ACC112 (cell line): Measurements from ENCODE around the gene LRRC72.

ENCODE experiments used
- H2AFZ ChIP-seq: fragments of 200-600 bp; sonication (generic); one replicate; pipeline ENCODE4 v1.6.0; 2017; ENCODE audit warnings: antibody characterized with exemption, low read length; ENCODE audit not compliant: unreplicated experiment
- H3K27ac ChIP-seq: fragments of 200-600 bp; sonication (generic); 2 replicates; pipeline ENCODE4 v1.5.1; 2014; ENCODE audit warnings: low read depth, mild to moderate bottlenecking, antibody characterized with exemption, low read length, moderate library complexity
- H3K27me3 ChIP-seq: fragments of 200-600 bp; sonication (generic); 2 replicates; pipeline ENCODE4 v1.6.1; 2014; ENCODE audit warnings: mild to moderate bottlenecking, antibody characterized with exemption, low read length, moderate library complexity, mixed read lengths; ENCODE audit not compliant: insufficient read depth
- H3K36me3 ChIP-seq: fragments of 200-600 bp; sonication (generic); 2 replicates; pipeline ENCODE4 v1.6.1; 2016; ENCODE audit warnings: mild to moderate bottlenecking, antibody characterized with exemption, low read length, moderate library complexity, mixed read lengths; ENCODE audit not compliant: insufficient read depth
- H3K4me1 ChIP-seq: fragments of 200-600 bp; sonication (generic); one replicate; pipeline ENCODE4 v1.6.1; 2016; ENCODE audit warnings: low read length, mixed read lengths; ENCODE audit not compliant: insufficient read depth, unreplicated experiment, control insufficient read depth
- H3K4me3 ChIP-seq: fragments of 200-600 bp; sonication (generic); 2 replicates; pipeline ENCODE4 v1.5.1; 2014; ENCODE audit warnings: mild to moderate bottlenecking, low read depth, low read length
- H3K79me2 ChIP-seq: fragments of 200-600 bp; sonication (generic); one replicate; pipeline ENCODE4 v1.6.0; 2016; ENCODE audit warnings: low read length; ENCODE audit not compliant: control insufficient read depth, unreplicated experiment, insufficient read depth

LRRC72 gene

DNA sequence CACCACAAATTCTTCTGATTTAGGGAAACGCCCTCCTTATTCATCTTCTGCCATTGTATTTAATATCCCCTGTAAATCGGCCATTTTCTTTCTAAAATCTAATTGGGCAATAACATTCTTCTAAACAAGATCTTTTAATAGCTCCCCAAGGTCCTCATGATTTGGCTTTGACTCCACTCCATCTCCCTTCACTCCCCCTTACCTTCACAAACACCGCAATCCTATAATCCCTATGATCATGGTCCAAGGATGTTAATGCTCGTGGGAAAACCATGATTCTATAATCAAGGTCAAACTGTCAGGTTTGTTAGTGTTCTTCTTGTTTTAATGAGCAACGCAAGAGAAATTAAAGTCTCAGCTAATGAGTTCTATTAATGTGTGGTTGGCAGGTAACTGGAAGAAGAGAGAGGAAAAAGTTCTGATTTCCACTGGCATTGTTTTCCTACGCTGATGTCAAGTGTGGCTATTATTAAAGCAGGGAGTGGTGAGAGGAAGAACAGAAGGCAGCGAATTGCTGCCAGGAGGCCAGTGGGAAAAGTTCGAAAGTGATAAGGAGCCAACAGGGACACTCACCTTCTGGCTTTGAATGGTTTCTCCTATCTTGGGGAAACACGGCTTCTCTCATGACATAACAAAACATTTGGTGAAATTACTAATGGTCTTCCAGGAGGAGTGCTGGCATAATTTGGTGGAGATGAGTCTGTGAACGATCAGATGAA is 28.1 kb downstream of the LRRC72 start:
- Histone ChIP-seq H3K27ac (no peak overlapping the region), H2AFZ (no peak overlapping the region), H3K79me2 (no peaks in the 10 kb centered on the region), H3K4me3 (no peak overlapping the region), H3K27me3 (no peaks in the 10 kb centered on the region), H3K4me1 (no peaks in the 10 kb centered on the region), H3K36me3 (no peaks in the 10 kb centered on the region)

DNA sequence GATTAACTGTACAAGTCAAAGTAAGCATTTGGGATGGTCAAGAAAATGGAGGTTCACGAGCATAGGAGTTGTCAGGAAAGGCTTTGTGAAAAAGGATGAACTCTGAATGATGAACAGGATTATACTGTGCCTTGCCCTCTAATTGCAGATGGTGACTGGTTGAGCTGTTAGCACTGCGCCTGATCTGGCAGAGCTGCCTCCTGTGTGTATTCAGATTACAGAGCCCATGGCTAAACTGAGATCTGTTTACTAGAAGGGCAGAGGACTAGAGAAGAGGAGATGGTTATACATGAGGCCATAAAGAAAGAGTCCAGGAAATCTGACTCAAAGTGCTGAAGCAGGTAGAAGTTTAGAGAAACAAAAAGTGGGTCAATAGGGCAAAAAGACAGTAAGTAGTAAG is 29.7 kb downstream of the LRRC72 start:
- Histone ChIP-seq H3K4me3 (no peak overlapping the region), H3K79me2 (no peaks in the 10 kb centered on the region), H2AFZ (no peak overlapping the region), H3K36me3 (no peaks in the 10 kb centered on the region), H3K27me3 (no peaks in the 10 kb centered on the region), H3K27ac (no peak overlapping the region), H3K4me1 (no peaks in the 10 kb centered on the region)

DNA sequence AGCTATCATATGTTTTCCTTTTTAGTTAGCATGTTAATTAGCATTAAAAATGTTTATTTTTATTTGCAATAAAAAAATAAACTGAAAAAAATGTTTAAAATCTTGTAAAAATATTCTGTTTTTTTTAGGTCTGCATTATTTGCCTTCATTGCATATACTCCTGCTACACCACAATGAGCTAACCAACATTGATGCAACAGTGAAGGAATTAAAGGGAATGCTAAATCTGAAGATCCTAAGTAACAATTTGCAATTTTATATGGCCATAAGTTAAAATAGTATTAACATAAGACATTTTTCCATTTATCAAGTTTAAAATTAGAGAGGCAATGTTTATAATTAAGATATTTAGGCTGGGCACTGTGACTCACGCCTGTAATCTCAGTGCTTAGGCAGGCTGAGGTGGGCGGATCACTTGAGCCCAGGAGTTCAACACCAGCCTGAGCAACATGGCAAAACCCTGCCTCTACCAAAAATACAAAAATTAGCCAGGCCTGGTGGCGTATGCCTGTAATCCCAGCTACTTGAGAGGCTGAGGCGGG is 32.2 kb downstream of the LRRC72 start:
- H3K27me3 ChIP-seq: no peaks in the 10 kb centered on the region
- no peaks in the 10 kb centered on the region for H3K79me2 ChIP-seq
- no peak overlapping the region for H3K27ac ChIP-seq
- H2AFZ ChIP-seq: no peak overlapping the region
- peaks cover 3% of the 10 kb centered on the region for H3K4me1 ChIP-seq
- H3K4me3 ChIP-seq: no peak overlapping the region
- H3K36me3 ChIP-seq: no peaks in the 10 kb centered on the region

DNA sequence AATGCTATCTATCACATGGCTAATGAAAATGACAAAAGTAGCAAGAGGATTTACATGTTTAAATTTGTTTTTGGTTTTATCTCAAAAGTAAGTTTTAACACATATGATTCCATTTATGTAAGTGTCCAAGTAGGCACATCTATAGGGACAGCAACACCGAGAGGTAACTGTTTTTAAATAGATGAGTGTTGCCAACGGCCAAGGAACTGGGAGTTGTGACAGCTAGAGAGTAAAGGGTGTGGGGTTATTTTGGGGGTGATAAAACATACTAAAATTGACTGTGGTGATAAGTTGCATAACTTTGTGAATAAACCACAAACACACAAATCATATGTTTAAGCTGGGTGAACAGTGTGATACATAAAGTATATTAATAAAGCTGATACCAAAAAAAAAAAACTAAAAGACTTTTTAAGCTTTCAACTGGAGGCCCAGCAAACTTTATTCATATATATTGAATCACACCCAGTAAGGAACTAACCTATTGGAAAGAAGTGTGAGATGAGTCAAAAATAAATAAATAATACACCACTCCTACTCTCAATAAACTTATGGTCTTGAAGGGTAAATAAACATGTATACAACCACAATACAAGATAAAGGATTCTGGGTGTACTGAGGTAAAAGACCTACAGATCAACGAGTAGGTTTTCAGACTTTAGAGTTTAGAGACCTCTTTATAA is 33.0 kb downstream of the LRRC72 start:
- Histone ChIP-seq H3K36me3 (no peaks in the 10 kb centered on the region), H2AFZ (no peak overlapping the region), H3K4me3 (no peak overlapping the region), H3K4me1 (peaks cover 6% of the 10 kb centered on the region), H3K79me2 (no peaks in the 10 kb centered on the region), H3K27me3 (no peaks in the 10 kb centered on the region), H3K27ac (no peak overlapping the region)

DNA sequence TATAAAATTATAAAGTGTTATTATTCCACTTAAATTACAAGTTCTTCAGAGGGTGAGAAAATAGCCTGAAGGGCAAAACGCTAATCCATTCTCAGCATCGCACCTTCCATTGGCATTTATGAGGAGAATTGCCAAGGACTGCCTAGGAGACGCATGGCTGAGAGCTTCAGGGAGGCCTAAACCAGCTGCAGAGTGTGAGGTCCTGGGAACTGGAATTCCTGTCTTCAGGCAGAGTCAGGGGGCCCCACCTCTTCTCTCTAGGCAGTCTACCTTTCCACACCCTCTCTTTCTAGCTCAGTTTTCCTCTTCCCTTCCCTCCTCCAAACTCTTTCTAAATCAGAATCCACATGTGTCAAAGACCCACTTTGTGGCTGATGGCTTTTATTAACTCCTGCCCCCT is 35.3 kb downstream of the LRRC72 start:
- Histone ChIP-seq H3K79me2 (no peaks in the 10 kb centered on the region), H3K27ac (no peak overlapping the region), H3K27me3 (no peaks in the 10 kb centered on the region), H3K36me3 (no peaks in the 10 kb centered on the region), H3K4me3 (no peak overlapping the region), H3K4me1 (peaks cover 6% of the 10 kb centered on the region), H2AFZ (no peak overlapping the region)

DNA sequence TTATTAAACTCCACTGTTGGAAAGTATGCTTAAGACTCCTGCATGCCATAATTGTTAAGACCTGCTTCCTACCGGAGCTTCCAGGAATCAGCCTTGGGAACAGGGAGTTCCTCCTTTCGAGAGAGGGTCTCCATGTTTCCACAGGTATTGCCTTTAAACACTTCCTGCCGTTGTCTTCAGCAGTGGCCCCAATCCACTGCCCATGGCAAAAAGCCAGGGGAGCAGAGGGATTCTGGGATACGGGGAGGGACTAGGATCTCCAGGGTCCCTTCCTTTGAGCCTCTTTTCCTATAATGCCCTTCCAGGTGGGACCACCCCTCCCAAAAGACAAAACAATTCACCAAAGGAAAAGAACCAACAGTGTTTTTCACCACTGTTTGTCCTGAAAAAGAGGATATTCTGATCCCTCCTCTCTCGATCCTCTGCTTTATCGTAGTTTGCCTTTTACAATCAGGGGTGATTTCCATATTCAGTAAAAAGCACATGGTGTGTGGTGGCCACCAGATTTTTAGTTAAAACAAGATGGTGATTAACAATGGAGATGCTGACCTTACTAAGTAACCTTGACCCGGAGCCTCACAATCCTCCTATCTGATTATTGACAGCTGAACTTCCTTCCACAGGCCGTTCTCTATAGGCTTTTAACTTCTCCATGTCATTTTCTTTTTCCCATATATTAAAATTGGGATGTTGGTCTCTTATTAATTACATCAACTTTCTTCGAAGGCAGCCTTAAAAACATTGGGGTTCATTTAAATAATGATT is 36.0 kb downstream of the LRRC72 start:
- H2AFZ ChIP-seq: peak overlapping the region; percentile 16
- no peak overlapping the region for H3K4me3 ChIP-seq
- H3K79me2 ChIP-seq: no peaks in the 10 kb centered on the region
- H3K36me3 ChIP-seq: no peaks in the 10 kb centered on the region
- H3K4me1 ChIP-seq: peaks cover 6% of the 10 kb centered on the region
- no peak overlapping the region for H3K27ac ChIP-seq
- no peaks in the 10 kb centered on the region for H3K27me3 ChIP-seq

DNA sequence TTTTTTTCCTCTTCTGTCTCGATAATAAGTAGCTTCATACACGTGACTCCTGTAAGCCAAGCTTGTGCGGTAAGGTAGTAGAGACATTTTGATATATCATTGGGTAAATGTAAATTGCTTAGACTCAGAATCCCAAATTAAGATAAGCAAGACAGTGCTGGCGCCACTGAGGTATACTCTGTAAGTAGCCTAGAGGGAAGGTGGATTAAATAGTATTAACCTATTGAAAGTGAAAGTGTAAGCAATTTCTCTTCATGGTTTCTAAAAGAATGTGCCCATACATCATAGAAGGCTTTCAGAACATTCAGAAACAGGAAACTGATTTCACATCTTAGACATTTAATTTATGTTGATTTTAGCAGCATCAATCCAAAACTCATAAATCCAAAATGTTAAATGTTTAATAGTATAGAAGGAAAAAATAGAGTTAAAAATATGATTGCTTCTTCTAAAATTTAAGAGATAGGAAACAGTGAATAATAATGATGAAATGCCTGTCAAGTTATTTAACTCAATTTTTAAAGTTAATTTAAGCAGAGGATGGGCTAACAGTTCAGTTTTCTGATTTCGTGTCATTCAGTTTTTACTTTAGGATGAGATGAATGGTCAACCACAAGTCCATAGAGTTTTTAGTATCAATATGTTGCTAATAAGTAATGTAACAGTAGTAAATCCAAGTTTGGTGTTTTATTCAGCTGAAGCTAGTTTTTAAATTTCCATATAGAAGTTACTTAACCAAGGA is 36.8 kb downstream of the LRRC72 start:
- Histone ChIP-seq H3K27me3 (no peaks in the 10 kb centered on the region), H3K4me3 (peak overlapping the region; percentile 29; the same call in 1 of the 2 replicates), H2AFZ (peak overlapping the region; percentile 16), H3K36me3 (no peaks in the 10 kb centered on the region), H3K27ac (no peak overlapping the region), H3K79me2 (no peaks in the 10 kb centered on the region), H3K4me1 (peaks cover 6% of the 10 kb centered on the region)

DNA sequence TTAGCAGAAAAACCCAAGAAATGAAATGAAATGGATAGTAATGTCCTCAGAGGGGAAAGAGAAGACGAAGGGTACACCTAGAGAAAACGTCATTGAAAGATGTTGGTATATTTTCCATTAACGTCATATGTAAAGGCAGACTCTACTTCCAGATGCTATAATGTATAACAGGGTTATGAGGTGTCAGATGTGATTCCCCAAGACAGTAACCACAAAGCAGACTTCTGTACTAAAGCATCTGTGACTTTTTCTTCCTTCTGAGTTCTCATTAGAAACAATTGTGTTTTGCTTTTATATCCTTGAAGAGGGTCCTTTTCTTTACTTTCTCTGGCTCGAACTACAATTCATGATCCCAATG is 37.4 kb downstream of the LRRC72 start:
- Histone ChIP-seq H3K27me3 (no peaks in the 10 kb centered on the region), H3K36me3 (no peaks in the 10 kb centered on the region), H3K4me1 (peaks cover 6% of the 10 kb centered on the region), H3K4me3 (no peak overlapping the region), H3K79me2 (no peaks in the 10 kb centered on the region), H3K27ac (no peak overlapping the region), H2AFZ (peak overlapping the region; percentile 16)

DNA sequence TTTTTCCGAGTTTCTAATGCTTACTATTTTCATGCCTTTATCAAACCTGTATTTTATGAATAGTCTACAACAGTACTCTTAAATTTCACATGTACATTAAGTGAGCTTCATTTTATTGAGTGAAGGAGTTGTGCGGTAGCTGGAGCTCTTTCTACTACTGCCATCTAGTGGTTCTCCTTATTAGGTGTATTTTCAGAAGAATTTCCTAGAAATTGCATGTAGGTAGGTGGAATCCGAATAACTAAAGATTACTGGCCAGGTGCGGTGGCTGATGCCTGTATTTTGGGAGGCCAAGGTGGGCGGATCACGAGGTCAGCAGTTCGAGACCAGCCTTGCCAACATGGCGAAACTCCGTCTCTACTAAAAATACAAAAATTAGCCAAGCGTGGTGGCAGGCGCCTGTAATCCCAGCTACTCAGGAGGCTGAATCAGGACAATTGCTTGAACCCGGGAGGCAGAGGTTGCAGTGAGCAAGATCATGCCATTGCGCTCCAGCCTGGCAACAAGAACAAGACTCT is 38.3 kb downstream of the LRRC72 start:
- Histone ChIP-seq H3K36me3 (no peaks in the 10 kb centered on the region), H3K27ac (no peak overlapping the region), H3K27me3 (no peaks in the 10 kb centered on the region), H3K4me1 (peaks cover 6% of the 10 kb centered on the region), H3K4me3 (no peak overlapping the region), H2AFZ (no peak overlapping the region), H3K79me2 (no peaks in the 10 kb centered on the region)

DNA sequence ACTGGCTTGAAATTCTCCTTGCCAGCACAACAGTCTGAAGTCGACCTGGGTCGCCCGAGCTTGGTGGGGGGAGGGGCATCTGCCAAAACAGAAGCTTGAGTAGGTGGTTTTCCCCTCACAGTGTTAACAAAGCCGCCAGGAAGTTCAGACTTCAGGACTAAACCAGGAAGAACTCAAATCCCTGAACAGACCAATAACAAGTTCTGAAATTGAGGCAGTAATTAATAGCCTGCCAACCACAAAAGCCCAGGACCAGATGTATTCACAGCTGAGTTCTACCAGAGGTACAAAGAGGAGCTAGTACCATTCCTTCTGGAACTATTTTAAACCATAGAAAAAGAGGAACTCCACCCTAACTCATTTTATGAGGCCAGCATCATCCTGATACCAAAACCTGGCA is 45.3 kb downstream of the LRRC72 start:
- H3K4me1 ChIP-seq: no peaks in the 10 kb centered on the region
- no peaks in the 10 kb centered on the region for H3K27me3 ChIP-seq
- no peak overlapping the region for H3K4me3 ChIP-seq
- no peak overlapping the region for H2AFZ ChIP-seq
- no peak overlapping the region for H3K27ac ChIP-seq
- no peaks in the 10 kb centered on the region for H3K36me3 ChIP-seq
- H3K79me2 ChIP-seq: no peaks in the 10 kb centered on the region
